ENCODE results near the gene PPA1. TPM values are rescaled to one million over a fixed set of nuclear protein-coding genes. Genes with fewer than 3 reads are reported as not detected.
"Not testable (repeated sequence)": the region's sequence is repeated elsewhere in the genome, so short reads cannot be mapped to it uniquely, and the experiment has no call there.

PPA1 gene
- total RNA-seq, 1 donor from 2014 or later: 67.4 TPM

GRCh38 chr10:70162151-70162891, 70.9 kb downstream of the PPA1 start:
- DNase-seq (ENCODE audit: low spot score): no peak
- peaks cover 23% of the 10 kb centered on the region for H3K36me3 Mint-ChIP-seq (ENCODE audit: low read depth)
- H3K27me3 Mint-ChIP-seq (ENCODE audit: low read depth): no peaks in the 10 kb centered on the region
- peaks cover 65% of the 10 kb centered on the region for H3K4me1 Mint-ChIP-seq (ENCODE audit: low read depth)
- no peak overlapping the region for H3K4me3 Mint-ChIP-seq (ENCODE audit: unreplicated experiment)
- peak overlapping the region; percentile 80 for H3K27ac Mint-ChIP-seq (ENCODE audit: unreplicated experiment)
- TF ChIP-seq CTCF (IDR thresholded peaks at IDR 0.05): no peak
- no peaks in the 10 kb centered on the region for H3K9me3 Mint-ChIP-seq (ENCODE audit: low read depth)

GRCh38 chr10:70160798-70161197, 72.4 kb downstream of the PPA1 start:
- peak overlapping the region; percentile 54 for H3K27ac Mint-ChIP-seq (ENCODE audit: unreplicated experiment)
- H3K4me1 Mint-ChIP-seq (ENCODE audit: low read depth): peaks cover 52% of the 10 kb centered on the region
- no peak for TF ChIP-seq CTCF (IDR thresholded peaks at IDR 0.05)
- H3K4me3 Mint-ChIP-seq (ENCODE audit: unreplicated experiment): no peak overlapping the region
- H3K36me3 Mint-ChIP-seq (ENCODE audit: low read depth): peaks cover 32% of the 10 kb centered on the region
- H3K27me3 Mint-ChIP-seq (ENCODE audit: low read depth): no peaks in the 10 kb centered on the region
- no peaks in the 10 kb centered on the region for H3K9me3 Mint-ChIP-seq (ENCODE audit: low read depth)
- DNase-seq (ENCODE audit: low spot score): no peak

- not testable (repeated sequence) for H3K9me3 Mint-ChIP-seq (ENCODE audit: low read depth); H3K27ac Mint-ChIP-seq (ENCODE audit: unreplicated experiment); H3K4me3 Mint-ChIP-seq (ENCODE audit: unreplicated experiment); H3K27me3 Mint-ChIP-seq (ENCODE audit: low read depth); DNase-seq (ENCODE audit: low spot score)
- Mint-ChIP-seq H3K4me1 (ENCODE audit: low read depth) (peaks cover 45% of the 10 kb centered on the region), H3K36me3 (ENCODE audit: low read depth) (peaks cover 37% of the 10 kb centered on the region)
These were observed 73.9 kb downstream of the PPA1 start for GRCh38 chr10:70159366-70159765.

- peaks cover 43% of the 10 kb centered on the region for H3K36me3 Mint-ChIP-seq (ENCODE audit: low read depth)
These were observed 75.1 kb downstream of the PPA1 start for GRCh38 chr10:70158113-70158512.

GRCh38 chr10:70155255-70155838, 77.9 kb downstream of the PPA1 start:
- no peak overlapping the region for H3K27ac Mint-ChIP-seq (ENCODE audit: unreplicated experiment)
- peaks cover 18% of the 10 kb centered on the region for H3K4me1 Mint-ChIP-seq (ENCODE audit: low read depth)
- no peaks in the 10 kb centered on the region for H3K27me3 Mint-ChIP-seq (ENCODE audit: low read depth)
- no peak for TF ChIP-seq CTCF (IDR thresholded peaks at IDR 0.05)
- no peak for DNase-seq (ENCODE audit: low spot score)
- H3K9me3 Mint-ChIP-seq (ENCODE audit: low read depth): no peaks in the 10 kb centered on the region
- H3K36me3 Mint-ChIP-seq (ENCODE audit: low read depth): peaks cover 55% of the 10 kb centered on the region
- H3K4me3 Mint-ChIP-seq (ENCODE audit: unreplicated experiment): no peak overlapping the region

More at GRCh38 chr10:70158113-70158512, 75.1 kb downstream of the PPA1 start:
- H3K4me3 Mint-ChIP-seq (ENCODE audit: unreplicated experiment): no peak overlapping the region
- H3K27me3 Mint-ChIP-seq (ENCODE audit: low read depth): no peaks in the 10 kb centered on the region
- H3K9me3 Mint-ChIP-seq (ENCODE audit: low read depth): no peaks in the 10 kb centered on the region
- no peak overlapping the region for H3K27ac Mint-ChIP-seq (ENCODE audit: unreplicated experiment)
- peaks cover 39% of the 10 kb centered on the region for H3K4me1 Mint-ChIP-seq (ENCODE audit: low read depth)
- DNase-seq (ENCODE audit: low spot score): no peak
- TF ChIP-seq CTCF (IDR thresholded peaks at IDR 0.05): no peak

Other genes starting within 250 kb of the PPA1 start
- 22.9 to 25.9 TPM (median 25.9 TPM) in 3 replicates for gene MACROH2A2, start 180.6 kb downstream of the PPA1 start, total RNA-seq
- 10.0 to 10.8 TPM (median 10.3 TPM) in 3 replicates for gene AIFM2, start 100.6 kb downstream of the PPA1 start, total RNA-seq
- 9.4 to 11.9 TPM (median 9.4 TPM) in 3 replicates for gene TYSND1, start 86.7 kb downstream of the PPA1 start, total RNA-seq
- gene SAR1A, start 62.9 kb downstream of the PPA1 start, total RNA-seq: 203 to 233 TPM (median 212 TPM) in 3 replicates
- gene NPFFR1, start 50.6 kb upstream of the PPA1 start, total RNA-seq: not detected in 3 replicates
- gene LRRC20, start 149.2 kb upstream of the PPA1 start, total RNA-seq: 8.8 to 10.8 TPM (median 9.5 TPM) in 3 replicates
- gene EIF4EBP2, start 170.7 kb upstream of the PPA1 start, total RNA-seq: 39.6 to 52.9 TPM (median 41.0 TPM) in 3 replicates
- gene NODAL, start 208.3 kb upstream of the PPA1 start, total RNA-seq: 0.49 TPM in 1 of 3 replicates, not detected in the others
- gene PALD1, start 245.3 kb upstream of the PPA1 start, total RNA-seq: 2.4 to 4.1 TPM (median 4.0 TPM) in 3 replicates